ENCODE results near the gene VDR.

DNA sequence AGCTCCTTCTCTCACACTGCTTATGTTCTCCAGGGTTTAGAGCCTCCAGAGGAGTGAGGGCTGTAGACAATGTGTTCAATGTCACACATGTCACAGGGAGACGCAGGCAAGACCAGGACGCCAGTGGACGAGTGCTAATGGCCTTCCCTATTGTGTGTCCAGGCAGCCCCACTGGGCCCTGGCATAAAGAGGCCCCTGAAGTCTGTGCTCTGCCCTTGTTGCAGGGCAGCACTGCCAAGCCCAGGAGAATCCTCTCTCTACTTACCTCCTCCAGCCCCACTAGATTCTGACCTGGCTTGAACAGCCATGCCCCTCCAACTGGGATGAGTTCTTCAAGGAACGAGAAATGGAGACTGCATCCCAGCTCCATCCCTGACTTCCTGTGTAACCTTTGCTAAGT lies 33.8 kb upstream of the VDR start:
- TF ChIP-seq, protein P1, sequence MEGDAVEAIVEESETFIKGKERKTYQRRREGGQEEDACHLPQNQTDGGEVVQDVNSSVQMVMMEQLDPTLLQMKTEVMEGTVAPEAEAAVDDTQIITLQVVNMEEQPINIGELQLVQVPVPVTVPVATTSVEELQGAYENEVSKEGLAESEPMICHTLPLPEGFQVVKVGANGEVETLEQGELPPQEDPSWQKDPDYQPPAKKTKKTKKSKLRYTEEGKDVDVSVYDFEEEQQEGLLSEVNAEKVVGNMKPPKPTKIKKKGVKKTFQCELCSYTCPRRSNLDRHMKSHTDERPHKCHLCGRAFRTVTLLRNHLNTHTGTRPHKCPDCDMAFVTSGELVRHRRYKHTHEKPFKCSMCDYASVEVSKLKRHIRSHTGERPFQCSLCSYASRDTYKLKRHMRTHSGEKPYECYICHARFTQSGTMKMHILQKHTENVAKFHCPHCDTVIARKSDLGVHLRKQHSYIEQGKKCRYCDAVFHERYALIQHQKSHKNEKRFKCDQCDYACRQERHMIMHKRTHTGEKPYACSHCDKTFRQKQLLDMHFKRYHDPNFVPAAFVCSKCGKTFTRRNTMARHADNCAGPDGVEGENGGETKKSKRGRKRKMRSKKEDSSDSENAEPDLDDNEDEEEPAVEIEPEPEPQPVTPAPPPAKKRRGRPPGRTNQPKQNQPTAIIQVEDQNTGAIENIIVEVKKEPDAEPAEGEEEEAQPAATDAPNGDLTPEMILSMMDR (conservative IDR thresholded peaks at IDR 0.05): no peak
- no peak for TF ChIP-seq ZFX (IDR thresholded peaks at IDR 0.05)

Data from C4-2B (cell line).